Posterior vena cava (tissue), 2 donors: ENCODE results near the gene HMGXB4. TPM values are rescaled to one million over a fixed set of nuclear protein-coding genes. Genes with fewer than 3 reads are reported as not detected.

ENCODE experiments used
- DNase-seq: peaks from one replicate; pipeline ENCODE4 v3.0.0-alpha.2; 2020; ENCODE audit warnings: low spot score
- intact Hi-C, 2 donors: fragments of 100-400 bp; cut with DNase I; formaldehyde crosslinking; loops; one replicate each; pipeline versions ENCODE4 v1.14.1 to v1.14.2; 2022 to 2023
- total RNA-seq, 2 donors: library from RNA; stranded (reverse); fragmentation: NEBNext Ultra II Directional; extraction: Animal tissue kit (Norgen Biotek cat#: 25700); gene quantifications; one replicate each; pipeline ENCODE4 v1.2.1, GENCODE V29; 2021
- donor health status: DM: yes; HTN: yes; CAD: no.
- donor health status: DM: yes; HTN: yes; CAD: no.

The HMGXB4 gene
- total RNA-seq, 2 donors from 2014 or later, result 15.1 to 16.1 TPM

- intact Hi-C loops, result no loop called here
- DNase-seq, result no peak
These were observed 49.2 kb downstream of the HMGXB4 start for GRCh38 chr22:35306350-35306967.

GRCh38 chr22:35307372-35307771, 50.1 kb downstream of the HMGXB4 start:
- intact Hi-C loops, result no loop called here
- DNase-seq, result peak; percentile 44

- intact Hi-C loops, result no loop called here
- peak; percentile 46 for DNase-seq
These were observed 50.6 kb downstream of the HMGXB4 start for GRCh38 chr22:35307892-35308291.

GRCh38 chr22:35308480-35309021, 51.3 kb downstream of the HMGXB4 start:
- DNase-seq, result no peak
- intact Hi-C loops, result no loop called here

GRCh38 chr22:35310556-35311550, 53.6 kb downstream of the HMGXB4 start:
- peak; percentile 60 for DNase-seq
- intact Hi-C loops, result no loop called here

- peak; percentile 50 for DNase-seq
- intact Hi-C loops, result no loop called here
These were observed 54.3 kb downstream of the HMGXB4 start for GRCh38 chr22:35311551-35311999.

- DNase-seq, result peak; percentile 38
- intact Hi-C loops, result no loop called here
These were observed 55.1 kb downstream of the HMGXB4 start for GRCh38 chr22:35312198-35313059.

GRCh38 chr22:35313311-35314121, 56.2 kb downstream of the HMGXB4 start:
- peak; percentile 73 for DNase-seq

GRCh38 chr22:35314161-35314942, 57.1 kb downstream of the HMGXB4 start:
- peak; percentile 32 for DNase-seq
- intact Hi-C loops, result no loop called here

More at GRCh38 chr22:35313311-35314121, 56.2 kb downstream of the HMGXB4 start:
- intact Hi-C loops, result no loop called here

- peak; percentile 56 for DNase-seq
- intact Hi-C loops, result no loop called here
These were observed 58.0 kb downstream of the HMGXB4 start for GRCh38 chr22:35315141-35315854.

GRCh38 chr22:35315855-35316745, 58.8 kb downstream of the HMGXB4 start:
- peak; percentile 71 for DNase-seq
- intact Hi-C loops, result no loop called here

- DNase-seq, result peak; percentile 31
- intact Hi-C loops, result no loop called here
These were observed 59.5 kb downstream of the HMGXB4 start for GRCh38 chr22:35316751-35317150.

- peak; percentile 64 for DNase-seq
- intact Hi-C loops, result no loop called here
These were observed 60.5 kb downstream of the HMGXB4 start for GRCh38 chr22:35317680-35318290.

- intact Hi-C loops, result no loop called here
- peak; percentile 61 for DNase-seq
These were observed 61.3 kb downstream of the HMGXB4 start for GRCh38 chr22:35318346-35319215.
